Measurements from ENCODE around the gene LRRC51.

DNA sequence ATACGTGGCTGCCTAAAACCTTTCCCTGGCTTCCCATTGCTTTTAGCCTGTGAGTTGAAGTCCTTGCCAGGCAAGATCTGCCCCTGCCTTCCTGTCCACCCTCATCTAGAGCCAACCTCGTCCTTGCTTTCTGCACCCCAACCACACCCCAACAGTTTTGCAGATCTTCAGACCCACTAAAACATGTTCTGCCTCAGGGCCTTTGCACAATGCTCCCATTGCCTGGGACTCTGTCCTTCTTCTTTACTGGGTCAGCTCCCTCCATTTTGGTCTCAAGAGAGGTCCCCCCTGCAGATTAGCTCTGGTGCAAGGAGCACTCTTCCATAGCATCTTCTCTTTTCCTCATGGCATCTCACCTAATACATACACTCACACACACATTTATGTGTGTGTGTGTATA is 40.3 kb downstream of the LRRC51 start:
- TF ChIP-seq, protein P1, sequence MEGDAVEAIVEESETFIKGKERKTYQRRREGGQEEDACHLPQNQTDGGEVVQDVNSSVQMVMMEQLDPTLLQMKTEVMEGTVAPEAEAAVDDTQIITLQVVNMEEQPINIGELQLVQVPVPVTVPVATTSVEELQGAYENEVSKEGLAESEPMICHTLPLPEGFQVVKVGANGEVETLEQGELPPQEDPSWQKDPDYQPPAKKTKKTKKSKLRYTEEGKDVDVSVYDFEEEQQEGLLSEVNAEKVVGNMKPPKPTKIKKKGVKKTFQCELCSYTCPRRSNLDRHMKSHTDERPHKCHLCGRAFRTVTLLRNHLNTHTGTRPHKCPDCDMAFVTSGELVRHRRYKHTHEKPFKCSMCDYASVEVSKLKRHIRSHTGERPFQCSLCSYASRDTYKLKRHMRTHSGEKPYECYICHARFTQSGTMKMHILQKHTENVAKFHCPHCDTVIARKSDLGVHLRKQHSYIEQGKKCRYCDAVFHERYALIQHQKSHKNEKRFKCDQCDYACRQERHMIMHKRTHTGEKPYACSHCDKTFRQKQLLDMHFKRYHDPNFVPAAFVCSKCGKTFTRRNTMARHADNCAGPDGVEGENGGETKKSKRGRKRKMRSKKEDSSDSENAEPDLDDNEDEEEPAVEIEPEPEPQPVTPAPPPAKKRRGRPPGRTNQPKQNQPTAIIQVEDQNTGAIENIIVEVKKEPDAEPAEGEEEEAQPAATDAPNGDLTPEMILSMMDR (IDR thresholded peaks at IDR 0.05): no peak
- no peak for TF ChIP-seq POLR2A (IDR thresholded peaks at IDR 0.05)
